GM12878 (cell line): Measurements from ENCODE around the gene NCAPH2. TPM values are rescaled to one million over a fixed set of nuclear protein-coding genes. Genes with fewer than 3 reads are reported as not detected.

Experiments used
- ATAC-seq: fragments of 200-7000 bp; cut with Tn5 transposase; 3 replicates; pipeline ENCODE4 v1.9.1; 2020; ENCODE audit warnings: mild to moderate bottlenecking, moderate library complexity
- BruUV-seq: library from RNA; stranded (reverse); fragments of 400-500 nt; replicated peaks from 2 replicates; lab custom pipeline; 2021; lab: Mats Ljungman, UMichigan
- CTCF ChIA-PET: fragments of 300-600 bp; sonication (Branson Sonifier 250); formaldehyde crosslinking; extraction: SDS; loops from one replicate; lab custom pipeline; 2021; ENCODE audit warnings: inconsistent platforms; lab: Yijun Ruan, JAX
- POLR2A ChIA-PET: fragments of 350-600 bp; formaldehyde crosslinking; extraction: SDS; loops from one replicate; lab custom pipeline; 2021; ENCODE audit warnings: inconsistent platforms; lab: Charles Lee
- RAD21 ChIA-PET: fragments of 300-600 bp; sonication (Branson Sonifier 250); formaldehyde crosslinking; loops from one replicate; lab custom pipeline; 2023; ENCODE audit warnings: antibody characterized with exemption; ENCODE audit not compliant: unreplicated experiment; lab: Charles Lee
- SMC1A ChIA-PET: fragments of 300-600 bp; sonication (Branson Sonifier 250); formaldehyde crosslinking; loops from one replicate; lab custom pipeline; 2023; ENCODE audit not compliant: unreplicated experiment, uncharacterized antibody; lab: Charles Lee
- DNase-seq: peaks from one replicate; pipeline ENCODE4 v3.0.0-alpha.2; 2011; ENCODE audit warnings: low read depth, low spot score
- FAIRE-seq: peaks from 3 replicates; lab custom pipeline; 2011; peaks lifted over from hg19 to GRCh38; lab: Jason Lieb, UNC
- H2AFZ ChIP-seq: 2 replicates; pipeline ENCODE4 v1.6.0; 2011; ENCODE audit warnings: low read depth, low read length, control low read depth; ENCODE audit not compliant: control insufficient read depth
- H3K27ac ChIP-seq: 2 replicates; pipeline ENCODE4 v1.5.1; 2011; ENCODE audit warnings: control low read depth; ENCODE audit not compliant: control insufficient read depth, insufficient read depth
- H3K27me3 ChIP-seq, 2 experiments: replicated peaks in 1 of 2; 2 replicates each; pipeline versions ENCODE4 v1.6.0 to v1.6.1; 2011; ENCODE audit warnings: low read length in 1 of 2; ENCODE audit not compliant: control insufficient read depth in 2 of 2, insufficient read depth in 2 of 2
- H3K36me3 ChIP-seq, 2 experiments: 2 replicates each; pipeline ENCODE4 v1.5.1; 2011; ENCODE audit warnings: low read length in 1 of 2; ENCODE audit not compliant: control insufficient read depth in 2 of 2, insufficient read depth in 2 of 2
- H3K4me1 ChIP-seq: 2 replicates; pipeline ENCODE4 v1.6.1; 2011; ENCODE audit warnings: mild to moderate bottlenecking, low read length, moderate library complexity, mixed read lengths; ENCODE audit not compliant: control insufficient read depth, insufficient read depth
- H3K4me2 ChIP-seq: 2 replicates; pipeline ENCODE4 v1.6.0; 2011; ENCODE audit warnings: control low read depth; ENCODE audit not compliant: control insufficient read depth, insufficient read depth
- H3K4me3 ChIP-seq: fragments of 200-600 bp; sonication (generic); 2 replicates; pipeline ENCODE4 v1.5.1; 2016
- H3K79me2 ChIP-seq: 2 replicates; pipeline ENCODE4 v1.6.0; 2011; ENCODE audit warnings: low read length; ENCODE audit not compliant: control insufficient read depth, insufficient read depth
- H3K9ac ChIP-seq: 2 replicates; pipeline ENCODE4 v1.8.0; 2011; ENCODE audit warnings: low read length, control low read depth, mixed read lengths; ENCODE audit not compliant: control insufficient read depth, insufficient read depth
- H3K9me3 ChIP-seq: replicated peaks from 3 replicates; pipeline ENCODE4 v1.5.1; 2011; ENCODE audit warnings: mild to moderate bottlenecking, low read length; ENCODE audit not compliant: control insufficient read depth, insufficient read depth
- H4K20me1 ChIP-seq: 2 replicates; pipeline ENCODE4 v1.6.0; 2011; ENCODE audit not compliant: control insufficient read depth, insufficient read depth
- CBX3 ChIP-seq: fragments of 200-600 bp; sonication (generic); IDR thresholded peaks from 2 replicates; pipeline ENCODE4 v1.6.1; 2016; ENCODE audit warnings: low read depth, borderline replicate concordance
- CHD1 ChIP-seq: IDR thresholded peaks from 2 replicates; pipeline ENCODE4 v1.6.1; 2012; ENCODE audit warnings: low read depth, low read length, improper control_type of control experiment
- MEF2A ChIP-seq: IDR thresholded peaks from 2 replicates; pipeline ENCODE4 v1.6.1; 2011; ENCODE audit warnings: low read depth, mild to moderate bottlenecking, low read length, moderate library complexity; ENCODE audit not compliant: insufficient read depth
- NR2C1 ChIP-seq: fragments of 450-650 bp; IDR thresholded peaks from 2 replicates; pipeline ENCODE4 v1.6.1; 2017; ENCODE audit warnings: antibody characterized with exemption, mild to moderate bottlenecking, moderate library complexity
- POLR2AphosphoS2 ChIP-seq: IDR thresholded peaks from 2 replicates; pipeline ENCODE4 v1.6.1; 2011; ENCODE audit warnings: low read depth, mild to moderate bottlenecking, low read length, improper control_type of control experiment, moderate library complexity
- RCOR1 ChIP-seq: conservative IDR thresholded peaks from 2 replicates; pipeline ENCODE4 v1.6.1; 2012; ENCODE audit warnings: low read depth, low read length, improper control_type of control experiment
- RUNX3 ChIP-seq: IDR thresholded peaks from 2 replicates; pipeline ENCODE4 v1.6.1; 2012; ENCODE audit warnings: low read length, inconsistent platforms
- SMAD5 ChIP-seq: IDR thresholded peaks from 2 replicates; pipeline ENCODE4 v1.6.1; 2016; ENCODE audit warnings: antibody characterized with exemption, low read depth
- ZSCAN29 ChIP-seq: fragments of 450-650 bp; IDR thresholded peaks from 2 replicates; pipeline ENCODE4 v1.6.1; 2017; ENCODE audit warnings: mild to moderate bottlenecking, moderate library complexity
- WGBS: methylation state at CpG from one replicate; pipeline ENCODE4 v1.1.6; 2016; ENCODE audit warnings: low lambda C conversion rate; ENCODE audit not compliant: insufficient replicate concordance, insufficient coverage; ENCODE audit errors: missing lambda C conversion rate; 5-methylcytosine and 5-hydroxymethylcytosine counted together
- in situ Hi-C: fragments of 300-500 bp; cut with MboI; formaldehyde crosslinking; loops from 9 replicates; pipeline ENCODE4 v1.14.3; 2018; ENCODE audit warnings: mixed read lengths
- intact Hi-C: fragments of 100-400 bp; cut with micrococcal nuclease; formaldehyde crosslinking; loops from one replicate; pipeline ENCODE4 v1.14.2; 2022; ENCODE audit not compliant: unreplicated experiment
- polyA plus RNA-seq, 11 experiments: library from polyadenylated mRNA; depleted of rRNA in 4 of 11; unstranded in 6 of 11; stranded (reverse) in 5 of 11; fragments of >200 nt; fragmentation: Nextera tagmentation in 4 of 11; fragmentation: Illumina TruSeq in 1 of 11; extraction: Ambion mirVana in 4 of 11; extraction: Trizol in 1 of 11; gene quantifications; 1 replicate in 1 of 11; 2 replicates in 10 of 11; pipeline versions ENCODE4 v1.2.1 to v1.2.3, GENCODE V29; 2011 to 2016; ENCODE audit warnings: inconsistent platforms in 2 of 11, missing spikeins in 2 of 11, low read depth in 1 of 11
- total RNA-seq, 4 experiments: library from RNA; depleted of rRNA in 3 of 4; stranded (reverse); fragments of >200 nt in 3 of 4; fragmentation: Illumina TruSeq in 1 of 4; extraction: Trizol in 1 of 4; gene quantifications; 2 replicates each; pipeline versions ENCODE4 v1.2.1 to v1.2.3, GENCODE V29; 2013 to 2021
- TF ChIP-seq, protein P1 (sequence below): fragments of 450-650 bp; formaldehyde crosslinking; IDR thresholded peaks from 2 replicates; pipeline ENCODE4 v1.4.0; 2020; ENCODE audit warnings: mild to moderate bottlenecking, moderate library complexity
- TF ChIP-seq, protein P2 (sequence below): fragments of 450-650 bp; IDR thresholded peaks from 2 replicates; pipeline ENCODE4 v1.6.1; 2017; ENCODE audit warnings: mild to moderate bottlenecking, moderate library complexity
- TF ChIP-seq, protein P3 (sequence below): fragments of 450-650 bp; IDR thresholded peaks from 2 replicates; pipeline ENCODE4 v1.6.1; 2017; ENCODE audit warnings: low read depth, mild to moderate bottlenecking, moderate library complexity
- TF ChIP-seq, protein P4 (sequence below): IDR thresholded peaks from 2 replicates; pipeline ENCODE4 v1.6.1; 2011; ENCODE audit warnings: low read depth, low read length, improper control_type of control experiment, borderline replicate concordance

Gene NCAPH2
- total and polyA plus RNA-seq, 10 of the 15 experiments (the other 5 are each of a cell fraction or from before 2014, with no cell fraction given): 5.0 to 110 (median 59.9) TPM

DNA sequence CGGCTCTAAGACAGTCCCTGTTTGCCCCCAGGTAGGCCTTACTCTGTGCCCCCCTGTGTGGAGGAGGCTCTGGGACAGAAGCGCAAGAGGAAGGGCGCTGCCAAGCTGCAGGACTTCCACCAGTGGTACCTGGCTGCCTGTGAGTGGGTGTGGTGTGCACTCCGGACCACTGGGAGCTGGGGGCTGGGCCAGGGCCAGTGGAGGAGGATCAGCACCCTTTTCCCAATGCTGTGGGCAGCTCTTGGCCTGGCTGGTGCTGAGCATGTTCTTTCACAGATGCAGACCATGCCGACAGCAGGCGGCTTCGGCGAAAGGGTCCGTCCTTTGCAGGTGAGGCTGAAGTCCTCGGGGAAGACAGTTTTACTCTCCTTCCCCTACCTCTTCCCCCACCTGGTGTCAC, 13.7 kb downstream of the NCAPH2 start:
- H3K79me2 ChIP-seq: peaks cover 21% of the 10 kb centered on the region
- no peak overlapping the region for H3K9ac ChIP-seq
- no peak overlapping the region for H3K27ac ChIP-seq
- H3K4me3 ChIP-seq: no peak overlapping the region
- FAIRE-seq: no peak
- ChIA-PET SMC1A (no interaction called here), POLR2A (no interaction called here), RAD21 (interaction anchor here (1.2 kb wide), 1 partner anchor 99 kb away, joined by 3 read pairs; no protein-coding TSS in a partner anchor), CTCF (no interaction called here)
- H3K4me2 ChIP-seq: no peak overlapping the region
- H3K27me3 ChIP-seq: no peaks in the 10 kb centered on the region
- in situ Hi-C loops (no loop called here), intact Hi-C loops (no loop called here)
- H3K36me3 ChIP-seq: peaks cover 5 to 50% of the 10 kb centered on the region in 2 experiments; a peak in 3 of 4 replicates
- WGBS: 86% methylated on average over 9 of the region's 10 CpGs
- BruUV-seq: no TSS peak
- H3K4me1 ChIP-seq: peaks cover 4% of the 10 kb centered on the region; the same call in 1 of the 2 replicates
- ATAC-seq: no peak
- H2AFZ ChIP-seq: no peak overlapping the region
- no peak for DNase-seq
- H4K20me1 ChIP-seq: no peaks in the 10 kb centered on the region
- H3K9me3 ChIP-seq: no peaks in the 10 kb centered on the region
- TF ChIP-seq ZSCAN29: no peak
- TF ChIP-seq RCOR1: no peak
- no peak for TF ChIP-seq CBX3
- no peak for TF ChIP-seq POLR2AphosphoS2
- TF ChIP-seq RUNX3: no peak
- TF ChIP-seq, protein P1, sequence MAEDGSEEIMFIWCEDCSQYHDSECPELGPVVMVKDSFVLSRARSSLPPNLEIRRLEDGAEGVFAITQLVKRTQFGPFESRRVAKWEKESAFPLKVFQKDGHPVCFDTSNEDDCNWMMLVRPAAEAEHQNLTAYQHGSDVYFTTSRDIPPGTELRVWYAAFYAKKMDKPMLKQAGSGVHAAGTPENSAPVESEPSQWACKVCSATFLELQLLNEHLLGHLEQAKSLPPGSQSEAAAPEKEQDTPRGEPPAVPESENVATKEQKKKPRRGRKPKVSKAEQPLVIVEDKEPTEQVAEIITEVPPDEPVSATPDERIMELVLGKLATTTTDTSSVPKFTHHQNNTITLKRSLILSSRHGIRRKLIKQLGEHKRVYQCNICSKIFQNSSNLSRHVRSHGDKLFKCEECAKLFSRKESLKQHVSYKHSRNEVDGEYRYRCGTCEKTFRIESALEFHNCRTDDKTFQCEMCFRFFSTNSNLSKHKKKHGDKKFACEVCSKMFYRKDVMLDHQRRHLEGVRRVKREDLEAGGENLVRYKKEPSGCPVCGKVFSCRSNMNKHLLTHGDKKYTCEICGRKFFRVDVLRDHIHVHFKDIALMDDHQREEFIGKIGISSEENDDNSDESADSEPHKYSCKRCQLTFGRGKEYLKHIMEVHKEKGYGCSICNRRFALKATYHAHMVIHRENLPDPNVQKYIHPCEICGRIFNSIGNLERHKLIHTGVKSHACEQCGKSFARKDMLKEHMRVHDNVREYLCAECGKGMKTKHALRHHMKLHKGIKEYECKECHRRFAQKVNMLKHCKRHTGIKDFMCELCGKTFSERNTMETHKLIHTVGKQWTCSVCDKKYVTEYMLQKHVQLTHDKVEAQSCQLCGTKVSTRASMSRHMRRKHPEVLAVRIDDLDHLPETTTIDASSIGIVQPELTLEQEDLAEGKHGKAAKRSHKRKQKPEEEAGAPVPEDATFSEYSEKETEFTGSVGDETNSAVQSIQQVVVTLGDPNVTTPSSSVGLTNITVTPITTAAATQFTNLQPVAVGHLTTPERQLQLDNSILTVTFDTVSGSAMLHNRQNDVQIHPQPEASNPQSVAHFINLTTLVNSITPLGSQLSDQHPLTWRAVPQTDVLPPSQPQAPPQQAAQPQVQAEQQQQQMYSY: no peak
- TF ChIP-seq MEF2A: no peak
- TF ChIP-seq CHD1: no peak
- TF ChIP-seq, protein P2, sequence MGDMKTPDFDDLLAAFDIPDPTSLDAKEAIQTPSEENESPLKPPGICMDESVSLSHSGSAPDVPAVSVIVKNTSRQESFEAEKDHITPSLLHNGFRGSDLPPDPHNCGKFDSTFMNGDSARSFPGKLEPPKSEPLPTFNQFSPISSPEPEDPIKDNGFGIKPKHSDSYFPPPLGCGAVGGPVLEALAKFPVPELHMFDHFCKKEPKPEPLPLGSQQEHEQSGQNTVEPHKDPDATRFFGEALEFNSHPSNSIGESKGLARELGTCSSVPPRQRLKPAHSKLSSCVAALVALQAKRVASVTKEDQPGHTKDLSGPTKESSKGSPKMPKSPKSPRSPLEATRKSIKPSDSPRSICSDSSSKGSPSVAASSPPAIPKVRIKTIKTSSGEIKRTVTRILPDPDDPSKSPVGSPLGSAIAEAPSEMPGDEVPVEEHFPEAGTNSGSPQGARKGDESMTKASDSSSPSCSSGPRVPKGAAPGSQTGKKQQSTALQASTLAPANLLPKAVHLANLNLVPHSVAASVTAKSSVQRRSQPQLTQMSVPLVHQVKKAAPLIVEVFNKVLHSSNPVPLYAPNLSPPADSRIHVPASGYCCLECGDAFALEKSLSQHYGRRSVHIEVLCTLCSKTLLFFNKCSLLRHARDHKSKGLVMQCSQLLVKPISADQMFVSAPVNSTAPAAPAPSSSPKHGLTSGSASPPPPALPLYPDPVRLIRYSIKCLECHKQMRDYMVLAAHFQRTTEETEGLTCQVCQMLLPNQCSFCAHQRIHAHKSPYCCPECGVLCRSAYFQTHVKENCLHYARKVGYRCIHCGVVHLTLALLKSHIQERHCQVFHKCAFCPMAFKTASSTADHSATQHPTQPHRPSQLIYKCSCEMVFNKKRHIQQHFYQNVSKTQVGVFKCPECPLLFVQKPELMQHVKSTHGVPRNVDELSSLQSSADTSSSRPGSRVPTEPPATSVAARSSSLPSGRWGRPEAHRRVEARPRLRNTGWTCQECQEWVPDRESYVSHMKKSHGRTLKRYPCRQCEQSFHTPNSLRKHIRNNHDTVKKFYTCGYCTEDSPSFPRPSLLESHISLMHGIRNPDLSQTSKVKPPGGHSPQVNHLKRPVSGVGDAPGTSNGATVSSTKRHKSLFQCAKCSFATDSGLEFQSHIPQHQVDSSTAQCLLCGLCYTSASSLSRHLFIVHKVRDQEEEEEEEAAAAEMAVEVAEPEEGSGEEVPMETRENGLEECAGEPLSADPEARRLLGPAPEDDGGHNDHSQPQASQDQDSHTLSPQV: no peak
- no peak for TF ChIP-seq SMAD5
- TF ChIP-seq, protein P3, sequence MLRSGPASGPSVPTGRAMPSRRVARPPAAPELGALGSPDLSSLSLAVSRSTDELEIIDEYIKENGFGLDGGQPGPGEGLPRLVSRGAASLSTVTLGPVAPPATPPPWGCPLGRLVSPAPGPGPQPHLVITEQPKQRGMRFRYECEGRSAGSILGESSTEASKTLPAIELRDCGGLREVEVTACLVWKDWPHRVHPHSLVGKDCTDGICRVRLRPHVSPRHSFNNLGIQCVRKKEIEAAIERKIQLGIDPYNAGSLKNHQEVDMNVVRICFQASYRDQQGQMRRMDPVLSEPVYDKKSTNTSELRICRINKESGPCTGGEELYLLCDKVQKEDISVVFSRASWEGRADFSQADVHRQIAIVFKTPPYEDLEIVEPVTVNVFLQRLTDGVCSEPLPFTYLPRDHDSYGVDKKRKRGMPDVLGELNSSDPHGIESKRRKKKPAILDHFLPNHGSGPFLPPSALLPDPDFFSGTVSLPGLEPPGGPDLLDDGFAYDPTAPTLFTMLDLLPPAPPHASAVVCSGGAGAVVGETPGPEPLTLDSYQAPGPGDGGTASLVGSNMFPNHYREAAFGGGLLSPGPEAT: no peak
- TF ChIP-seq NR2C1: no peak
- TF ChIP-seq, protein P4, sequence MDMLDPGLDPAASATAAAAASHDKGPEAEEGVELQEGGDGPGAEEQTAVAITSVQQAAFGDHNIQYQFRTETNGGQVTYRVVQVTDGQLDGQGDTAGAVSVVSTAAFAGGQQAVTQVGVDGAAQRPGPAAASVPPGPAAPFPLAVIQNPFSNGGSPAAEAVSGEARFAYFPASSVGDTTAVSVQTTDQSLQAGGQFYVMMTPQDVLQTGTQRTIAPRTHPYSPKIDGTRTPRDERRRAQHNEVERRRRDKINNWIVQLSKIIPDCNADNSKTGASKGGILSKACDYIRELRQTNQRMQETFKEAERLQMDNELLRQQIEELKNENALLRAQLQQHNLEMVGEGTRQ: no peak
